Coronary artery (tissue), 2 donors: ENCODE data around the gene MSI2.

ENCODE experiments used
- DNase-seq: peaks from one replicate; pipeline ENCODE4 v3.0.0-alpha.2; 2017; ENCODE audit warnings: low spot score
- H3K27ac ChIP-seq, 2 donors: fragments of 200-600 bp; sonication (generic); one replicate each; pipeline ENCODE4 v1.5.1; 2016 to 2019
- H3K4me3 ChIP-seq: fragments of 200-600 bp; sonication (generic); 2 replicates; pipeline ENCODE4 v1.5.1; 2016; ENCODE audit warnings: mild to moderate bottlenecking, moderate library complexity
- TF ChIP-seq, protein P1 (sequence below): fragments of 200-600 bp; sonication (generic); IDR thresholded peaks from one replicate; pipeline ENCODE4 v1.5.1; 2019; ENCODE audit warnings: antibody characterized with exemption

The MSI2 gene

DNA sequence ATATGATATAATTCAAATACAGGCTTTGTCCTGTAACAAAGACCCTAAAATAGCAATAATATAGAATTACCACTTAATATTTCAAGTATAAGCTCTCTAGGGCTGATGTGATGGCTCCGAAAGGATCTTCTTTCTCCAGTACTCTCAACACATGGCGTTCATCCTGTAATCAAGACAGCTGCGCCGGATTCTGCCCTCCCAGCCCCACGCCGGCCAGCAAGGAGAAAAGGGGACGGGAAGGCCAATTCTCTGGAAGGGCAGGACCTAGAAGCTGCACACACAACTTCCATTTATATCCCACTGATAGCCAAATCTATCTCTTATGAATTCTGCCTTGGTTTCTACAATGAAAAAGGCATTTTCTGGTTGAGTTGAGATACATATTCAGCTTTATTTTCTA lies 456.8 kb downstream of the MSI2 start:
- H3K4me3 ChIP-seq: no peak overlapping the region
- H3K27ac ChIP-seq: no peak overlapping the region
- TF ChIP-seq, protein P1, sequence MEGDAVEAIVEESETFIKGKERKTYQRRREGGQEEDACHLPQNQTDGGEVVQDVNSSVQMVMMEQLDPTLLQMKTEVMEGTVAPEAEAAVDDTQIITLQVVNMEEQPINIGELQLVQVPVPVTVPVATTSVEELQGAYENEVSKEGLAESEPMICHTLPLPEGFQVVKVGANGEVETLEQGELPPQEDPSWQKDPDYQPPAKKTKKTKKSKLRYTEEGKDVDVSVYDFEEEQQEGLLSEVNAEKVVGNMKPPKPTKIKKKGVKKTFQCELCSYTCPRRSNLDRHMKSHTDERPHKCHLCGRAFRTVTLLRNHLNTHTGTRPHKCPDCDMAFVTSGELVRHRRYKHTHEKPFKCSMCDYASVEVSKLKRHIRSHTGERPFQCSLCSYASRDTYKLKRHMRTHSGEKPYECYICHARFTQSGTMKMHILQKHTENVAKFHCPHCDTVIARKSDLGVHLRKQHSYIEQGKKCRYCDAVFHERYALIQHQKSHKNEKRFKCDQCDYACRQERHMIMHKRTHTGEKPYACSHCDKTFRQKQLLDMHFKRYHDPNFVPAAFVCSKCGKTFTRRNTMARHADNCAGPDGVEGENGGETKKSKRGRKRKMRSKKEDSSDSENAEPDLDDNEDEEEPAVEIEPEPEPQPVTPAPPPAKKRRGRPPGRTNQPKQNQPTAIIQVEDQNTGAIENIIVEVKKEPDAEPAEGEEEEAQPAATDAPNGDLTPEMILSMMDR: no peak
- no peak for DNase-seq

DNA sequence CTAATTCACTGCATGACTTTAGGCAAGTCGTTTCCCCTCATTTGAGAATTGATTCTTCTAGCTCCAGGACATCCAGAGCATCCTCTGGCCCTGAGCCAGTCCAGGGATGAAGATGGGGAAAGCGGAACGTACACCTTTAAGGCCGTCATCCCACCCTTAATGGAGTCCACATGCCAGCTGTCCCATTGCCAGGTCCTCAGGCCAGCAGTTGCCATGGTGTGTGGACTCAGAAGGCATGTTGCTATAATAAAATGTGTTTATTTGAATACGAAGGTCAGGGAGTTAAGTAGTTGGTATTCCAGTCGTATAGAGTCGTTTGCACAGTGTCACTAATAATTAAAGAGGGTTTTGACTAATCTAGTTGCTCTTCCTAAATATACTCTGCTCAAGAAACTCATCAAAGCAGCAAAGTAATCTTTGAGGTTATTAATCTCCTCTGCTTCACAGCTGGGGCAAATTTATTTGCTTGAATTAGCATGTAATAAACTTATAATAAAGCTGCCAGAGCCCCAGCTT lies 458.4 kb downstream of the MSI2 start:
- no peak overlapping the region for H3K4me3 ChIP-seq
- no peak overlapping the region for H3K27ac ChIP-seq
- DNase-seq: no peak
- TF ChIP-seq, protein P1: no peak

DNA sequence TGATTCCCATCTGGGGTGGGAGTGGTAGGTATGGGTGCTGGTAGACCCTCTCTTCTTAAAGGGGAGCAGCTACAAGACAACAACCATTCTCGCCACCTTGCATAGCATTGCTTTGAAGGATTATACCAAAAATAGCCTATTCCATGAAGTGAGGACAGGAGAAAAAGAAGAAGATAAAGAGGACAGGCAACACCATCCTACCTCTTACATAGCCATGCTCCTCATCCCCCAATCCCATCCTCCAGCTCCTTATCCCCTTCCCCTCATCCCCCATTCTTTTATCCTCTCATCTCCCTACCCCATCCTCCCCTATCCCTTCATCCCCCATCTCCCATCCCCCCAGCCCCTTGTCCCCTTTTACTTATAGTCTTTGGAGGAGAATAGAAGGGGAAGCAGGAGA lies 459.7 kb downstream of the MSI2 start:
- DNase-seq: no peak
- H3K4me3 ChIP-seq: no peak overlapping the region
- no peak overlapping the region for H3K27ac ChIP-seq
- TF ChIP-seq, protein P1: no peak

DNA sequence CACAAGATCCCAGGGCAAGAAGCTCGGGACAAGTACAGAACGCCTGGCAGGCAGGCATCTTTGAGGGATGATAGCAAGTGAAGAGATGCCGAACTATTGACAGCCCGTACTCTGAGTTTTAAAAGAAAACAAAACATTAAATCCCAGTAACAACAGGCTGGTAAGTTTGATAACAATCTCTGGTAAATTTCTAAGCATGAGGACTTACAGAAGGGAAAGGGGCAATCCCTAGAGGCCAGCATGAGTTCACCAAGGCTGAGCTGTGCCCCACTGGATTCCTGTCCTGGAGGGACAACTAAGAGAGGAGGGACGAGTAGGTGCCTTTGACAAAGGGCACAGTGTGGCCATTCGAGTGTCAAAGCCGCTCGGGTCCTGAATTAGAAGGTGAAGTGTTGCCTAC lies 462.6 kb downstream of the MSI2 start:
- no peak overlapping the region for H3K27ac ChIP-seq
- TF ChIP-seq, protein P1: no peak
- H3K4me3 ChIP-seq: no peak overlapping the region
- no peak for DNase-seq

DNA sequence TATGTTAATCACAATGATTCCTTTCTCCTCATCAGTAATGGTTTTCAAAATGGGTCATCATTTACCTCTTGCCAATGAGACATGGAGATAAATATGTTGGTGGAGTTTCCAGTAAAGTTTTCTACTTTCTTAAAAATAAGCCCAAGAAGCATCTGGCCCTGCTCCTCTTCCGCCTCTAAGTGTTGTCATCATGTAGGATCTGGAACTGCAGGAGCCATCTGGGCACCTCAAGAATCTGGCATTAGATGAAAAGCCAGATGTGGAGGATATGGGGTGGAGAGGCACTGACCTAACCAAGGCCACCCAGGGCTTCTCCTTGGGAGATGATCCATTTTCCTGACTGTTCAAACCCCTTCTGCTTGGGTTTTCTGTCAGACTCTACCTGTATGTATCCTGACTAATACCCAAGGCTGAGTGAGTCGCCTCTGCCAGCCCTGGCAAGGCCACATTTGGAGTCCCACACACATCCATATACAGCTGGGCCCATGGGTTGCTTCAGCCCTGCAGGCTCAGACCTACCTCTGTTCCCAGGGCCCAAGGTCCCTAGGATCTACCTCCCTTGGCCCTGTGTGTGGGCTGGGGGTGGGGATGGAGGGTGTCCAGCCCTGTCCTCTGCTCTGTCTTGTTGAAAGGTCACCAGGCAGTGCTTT lies 464.2 kb downstream of the MSI2 start:
- no peak overlapping the region for H3K4me3 ChIP-seq
- no peak overlapping the region for H3K27ac ChIP-seq
- no peak for DNase-seq
- TF ChIP-seq, protein P1: no peak

DNA sequence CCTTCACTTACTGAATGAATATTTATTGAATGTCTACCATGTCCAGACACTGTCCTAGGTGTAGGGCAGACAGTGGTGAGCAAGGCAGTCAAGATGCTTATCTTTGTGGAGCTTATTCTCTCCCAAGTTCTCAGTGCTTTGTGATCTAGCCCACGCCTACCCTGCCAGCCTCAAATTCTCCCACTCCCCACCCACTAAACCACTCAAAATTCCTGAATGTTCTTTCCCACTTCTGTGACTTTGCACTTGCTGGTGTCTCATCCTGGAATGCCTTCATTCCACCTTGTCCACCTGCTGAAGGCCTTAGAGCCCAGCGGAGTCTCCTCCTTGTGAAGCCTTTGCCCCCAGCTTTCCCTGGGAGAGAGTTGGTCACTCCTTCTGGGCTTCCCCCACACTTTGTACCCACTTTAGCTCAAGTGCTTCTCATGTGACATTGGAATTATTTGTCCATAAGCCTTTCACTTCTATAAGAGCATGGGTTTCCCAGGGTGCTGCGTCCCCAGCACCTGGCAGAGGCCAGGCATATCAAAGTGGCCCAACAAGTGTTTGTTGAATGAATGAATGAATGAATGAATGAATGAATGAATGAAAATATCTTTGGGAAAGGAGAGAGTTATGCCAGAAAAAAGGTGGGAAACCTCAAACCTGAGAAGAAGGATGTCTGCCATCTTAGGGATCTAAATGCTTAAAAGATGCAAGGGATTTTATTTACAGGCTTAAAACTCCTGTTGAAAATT lies 465.8 kb downstream of the MSI2 start:
- TF ChIP-seq, protein P1: no peak
- DNase-seq: no peak

DNA sequence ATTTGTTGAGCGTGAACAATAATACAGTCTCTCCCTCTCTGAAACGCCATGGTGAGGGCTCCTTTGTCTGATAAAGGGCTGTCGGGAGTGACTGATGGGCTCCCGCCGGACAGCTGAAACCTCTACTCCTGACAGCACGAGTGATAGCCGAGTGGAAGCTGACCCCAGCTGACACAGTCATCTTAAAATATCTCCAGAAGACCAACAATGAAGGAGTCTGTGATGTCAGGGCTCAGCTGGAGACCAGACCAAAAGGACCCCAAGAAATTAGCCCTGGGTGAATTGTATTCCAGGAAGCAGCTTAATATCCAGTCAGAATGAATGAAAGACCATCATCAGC lies 466.4 kb downstream of the MSI2 start:
- Histone ChIP-seq H3K27ac (no peak overlapping the region), H3K4me3 (no peak overlapping the region)
- TF ChIP-seq, protein P1: no peak
- DNase-seq: no peak

More for the DNA sequence above, 465.8 kb downstream of the MSI2 start:
- Histone ChIP-seq H3K27ac (no peak overlapping the region), H3K4me3 (no peak overlapping the region)
